Spleen (tissue), 11 donors: ENCODE data around the gene ZKSCAN3. TPM values are rescaled to one million over a fixed set of nuclear protein-coding genes. Genes with fewer than 3 reads are reported as not detected.

Source experiments
- DNase-seq: peaks from one replicate; pipeline ENCODE4 v3.0.0-alpha.2; 2020
- H3K27ac ChIP-seq, 8 donors: fragments of 200-600 bp; sonication (generic) in 7 of 8; 1 replicate in 4 of 8; 2 replicates in 4 of 8; pipeline versions ENCODE4 v1.5.0 to v1.8.0; 2016 to 2021; ENCODE audit warnings: inconsistent platforms in 4 of 8, mild to moderate bottlenecking in 4 of 8, moderate library complexity in 1 of 8
- H3K27me3 ChIP-seq, 7 donors: fragments of 200-600 bp; sonication (generic) in 6 of 7; replicated peaks in 1 of 7; 1 replicate in 4 of 7; 2 replicates in 3 of 7; pipeline versions ENCODE4 v1.5.0 to v1.8.0; 2016 to 2021; ENCODE audit warnings: inconsistent platforms in 3 of 7, mild to moderate bottlenecking in 1 of 7
- H3K36me3 ChIP-seq, 6 donors: fragments of 200-600 bp; sonication (generic) in 5 of 6; 1 replicate in 4 of 6; 2 replicates in 2 of 6; pipeline versions ENCODE4 v1.5.0 to v1.8.0; 2016 to 2021; ENCODE audit warnings: inconsistent platforms in 2 of 6
- H3K4me1 ChIP-seq, 6 donors: fragments of 200-600 bp; sonication (generic) in 5 of 6; 1 replicate in 3 of 6; 2 replicates in 3 of 6; pipeline versions ENCODE4 v1.5.0 to v1.8.0; 2016 to 2021; ENCODE audit warnings: inconsistent platforms in 3 of 6
- H3K4me3 ChIP-seq, 8 donors: fragments of 200-600 bp; sonication (generic) in 7 of 8; 1 replicate in 4 of 8; 2 replicates in 4 of 8; pipeline versions ENCODE4 v1.5.0 to v1.8.0; 2016 to 2021; ENCODE audit warnings: inconsistent platforms in 4 of 8, mild to moderate bottlenecking in 4 of 8, moderate library complexity in 2 of 8
- H3K9me3 ChIP-seq, 8 donors: fragments of 200-600 bp; sonication (generic) in 7 of 8; 1 replicate in 4 of 8; 2 replicates in 4 of 8; pipeline versions ENCODE4 v1.5.0 to v1.8.0; 2016 to 2021; ENCODE audit warnings: inconsistent platforms in 4 of 8
- CTCF ChIP-seq, 11 experiments: fragments of 200-600 bp in 7 of 11; fragments of 450-650 bp in 4 of 11; sonication (generic) in 4 of 11; IDR thresholded peaks in 8 of 11; conservative IDR thresholded peaks in 3 of 11; 1 replicate in 7 of 11; 2 replicates in 4 of 11; pipeline versions ENCODE4 v1.4.0 to v1.8.0; 2016 to 2021; ENCODE audit warnings: antibody characterized with exemption in 11 of 11, inconsistent platforms in 4 of 11, mild to moderate bottlenecking in 1 of 11
- POLR2A ChIP-seq, 3 donors: fragments of 450-650 bp; IDR thresholded peaks; one replicate each; pipeline ENCODE4 v1.5.1; 2017; ENCODE audit warnings: antibody characterized with exemption in 3 of 3, mild to moderate bottlenecking in 1 of 3
- POLR2AphosphoS5 ChIP-seq, 3 donors: sonication (generic); formaldehyde crosslinking; IDR thresholded peaks; one replicate each; pipeline ENCODE4 v1.5.1; 2017; ENCODE audit warnings: antibody characterized with exemption in 3 of 3
- WGBS, 5 donors: extraction: QIAGEN DNeasy Blood & Tissue Kit in 3 of 5; methylation state at CpG; one replicate each; pipeline versions ENCODE4 v1.1.5 to v1.1.7; 2013 to 2018; 5-methylcytosine and 5-hydroxymethylcytosine counted together
- intact Hi-C: fragments of 100-400 bp; cut with DNase I; formaldehyde crosslinking; loops from one replicate; pipeline ENCODE4 v1.15.0; 2023; ENCODE audit warnings: low total_unique reads
- polyA plus RNA-seq, 3 donors: library from polyadenylated mRNA; stranded (reverse); fragments of 200-250 nt; gene quantifications; one replicate each; pipeline ENCODE4 v1.2.1, GENCODE V29; 2013
- total RNA-seq, 7 donors: library from RNA; depleted of rRNA in 3 of 7; stranded (reverse); fragments of >200 nt in 3 of 7; fragmentation: NEBNext Ultra II Directional in 4 of 7; extraction: Animal tissue kit (Norgen Biotek cat#: 25700) in 4 of 7; gene quantifications; one replicate each; pipeline versions ENCODE4 v1.1.0 to v1.2.1, GENCODE V29; 2016 to 2021
- donor health status: healthy with polysubstance abuse.
- donor health status: DM: no; HTN: no; CAD: no; lungs with moderate emphysema.
- donor health status: DM: no; HTN: no; CAD: no.
- donor health status: Bipolar disorder and iron deficiency.
- donor health status: healthy.
- donor health status: DM: no; HTN: no; CAD: no.
- donor health status: DM: yes; HTN: yes; CAD: no.

The ZKSCAN3 gene
- total and polyA plus RNA-seq, 10 donors = 1.0 to 8.4 (median 6.7) TPM

GRCh38 chr6:28377879-28378278, 28.1 kb downstream of the ZKSCAN3 start:
- Histone ChIP-seq H3K9me3 (peaks cover 0 to 22% (median 16%) of the 10 kb centered on the region in 8 donors), H3K4me3 (no peak overlapping the region), H3K4me1 (peaks cover 0 to 9% (median 5%) of the 10 kb centered on the region in 6 donors), H3K36me3 (peaks cover 0 to 60% (median 25%) of the 10 kb centered on the region in 6 donors), H3K27me3 (no peaks in the 10 kb centered on the region), H3K27ac (no peak overlapping the region)
- intact Hi-C loops = no loop called here
- DNase-seq = no peak
- TF ChIP-seq CTCF (IDR thresholded peaks at IDR 0.05 in 8 of 11, conservative IDR thresholded peaks at IDR 0.05 in 3 of 11) = no peak
- no peak for TF ChIP-seq POLR2A (IDR thresholded peaks at IDR 0.05)
- TF ChIP-seq POLR2AphosphoS5 (IDR thresholded peaks at IDR 0.05) = no peak
- 90 to 100% (median 95%) methylated on average over 1 of the region's 1 CpG for WGBS, 5 donors

- Histone ChIP-seq H3K4me3 (no peak overlapping the region), H3K36me3 (peaks cover 0 to 60% (median 25%) of the 10 kb centered on the region in 6 donors), H3K27me3 (no peaks in the 10 kb centered on the region), H3K9me3 (peaks cover 0 to 22% (median 16%) of the 10 kb centered on the region in 8 donors), H3K4me1 (peaks cover 0 to 14% (median 8%) of the 10 kb centered on the region in 6 donors), H3K27ac (no peak overlapping the region)
- DNase-seq = no peak
- intact Hi-C loops = no loop called here
- TF ChIP-seq CTCF (IDR thresholded peaks at IDR 0.05 in 8 of 11, conservative IDR thresholded peaks at IDR 0.05 in 3 of 11) (no peak), POLR2AphosphoS5 (IDR thresholded peaks at IDR 0.05) (no peak), POLR2A (IDR thresholded peaks at IDR 0.05) (no peak)
These were observed 28.9 kb downstream of the ZKSCAN3 start for GRCh38 chr6:28378644-28379043.

GRCh38 chr6:28380381-28380780, 30.6 kb downstream of the ZKSCAN3 start:
- Histone ChIP-seq H3K9me3 (peaks cover 0 to 22% (median 16%) of the 10 kb centered on the region in 8 donors), H3K4me3 (no peak overlapping the region), H3K27ac (no peak overlapping the region), H3K27me3 (no peaks in the 10 kb centered on the region), H3K4me1 (peaks cover 0 to 19% (median 9%) of the 10 kb centered on the region in 6 donors), H3K36me3 (peaks cover 0 to 65% (median 25%) of the 10 kb centered on the region in 6 donors)
- no peak for TF ChIP-seq POLR2A (IDR thresholded peaks at IDR 0.05)
- TF ChIP-seq CTCF (IDR thresholded peaks at IDR 0.05 in 8 of 11, conservative IDR thresholded peaks at IDR 0.05 in 3 of 11) = no peak
- TF ChIP-seq POLR2AphosphoS5 (IDR thresholded peaks at IDR 0.05) = no peak
- WGBS, 5 donors = 90 to 99% (median 93%) methylated on average over 2 of the region's 2 CpGs
- intact Hi-C loops = no loop called here
- no peak for DNase-seq

GRCh38 chr6:28383235-28384142, 33.7 kb downstream of the ZKSCAN3 start:
- intact Hi-C loops = no loop called here
- H3K36me3 ChIP-seq = peaks cover 0 to 78% (median 33%) of the 10 kb centered on the region in 6 donors
- H3K4me3 ChIP-seq = peak overlapping the region; percentile 3 to 68 (median 27)
- TF ChIP-seq POLR2A (IDR thresholded peaks at IDR 0.05) = no peak
- peak in 8 of 11 experiments; percentile 21 to 49 (median 38) for TF ChIP-seq CTCF (IDR thresholded peaks at IDR 0.05 in 8 of 11, conservative IDR thresholded peaks at IDR 0.05 in 3 of 11)
- peak; percentile 80 to 83 (median 82) for TF ChIP-seq POLR2AphosphoS5 (IDR thresholded peaks at IDR 0.05)
- 15 to 26% (median 16%) methylated on average over 29 to 31 of the region's 31 CpGs for WGBS, 5 donors
- peak overlapping the region; percentile 43 to 85 (median 76) for H3K27ac ChIP-seq
- H3K9me3 ChIP-seq = peaks cover 0 to 16% (median 10%) of the 10 kb centered on the region in 8 donors
- H3K27me3 ChIP-seq = no peaks in the 10 kb centered on the region
- DNase-seq = peak; percentile 93
- peaks cover 0 to 19% (median 11%) of the 10 kb centered on the region in 6 donors for H3K4me1 ChIP-seq
